ENCODE results near the gene SUGP2. TPM values are rescaled to one million over a fixed set of nuclear protein-coding genes. Genes with fewer than 3 reads are reported as not detected.

The SUGP2 gene
- polyA plus RNA-seq, 6 donors from 2014 or later: 7.2 to 16.3 (median 9.2) TPM

GRCh38 chr19:18946335-18946734 lies 87.0 kb downstream of the SUGP2 start:
- Mint-ChIP-seq H3K36me3 (no peaks in the 10 kb centered on the region), H3K27me3 (peaks cover 20 to 40% (median 25%) of the 10 kb centered on the region in 3 donors), H3K9me3 (no peaks in the 10 kb centered on the region), H3K27ac (peak overlapping the region in 2 of 6 donors; percentile 13 to 46), H3K4me1 (peaks cover 6 to 15% (median 6%) of the 10 kb centered on the region in 3 donors), H3K4me3 (peak overlapping the region in 2 of 8 donors; percentile 6 to 10)
- DNase-seq (no peak), ATAC-seq (ENCODE audit: low read depth in 2 of 2) (no peak)

- ATAC-seq (ENCODE audit: low read depth in 2 of 2): no peak
- Mint-ChIP-seq H3K4me1 (peaks cover 10 to 21% (median 10%) of the 10 kb centered on the region in 3 donors), H3K27me3 (peaks cover 20 to 42% (median 25%) of the 10 kb centered on the region in 3 donors), H3K4me3 (no peak overlapping the region), H3K36me3 (no peaks in the 10 kb centered on the region), H3K27ac (no peak overlapping the region), H3K9me3 (no peaks in the 10 kb centered on the region)
- DNase-seq: no peak
Measured at GRCh38 chr19:18945297-18945696, 88.0 kb downstream of the SUGP2 start.

GRCh38 chr19:18943465-18943864 lies 89.9 kb downstream of the SUGP2 start:
- Mint-ChIP-seq H3K36me3 (no peaks in the 10 kb centered on the region), H3K4me1 (peaks cover 15 to 28% (median 15%) of the 10 kb centered on the region in 3 donors), H3K27ac (no peak overlapping the region), H3K9me3 (no peaks in the 10 kb centered on the region), H3K4me3 (peak overlapping the region in 1 of 8 donors; percentile 30), H3K27me3 (peaks cover 20 to 52% (median 42%) of the 10 kb centered on the region in 3 donors)
- ATAC-seq (ENCODE audit: low read depth in 2 of 2) (no peak), DNase-seq (no peak)

- H3K36me3 Mint-ChIP-seq: no peaks in the 10 kb centered on the region
- no peak for DNase-seq
- H3K27ac Mint-ChIP-seq: peak overlapping the region in 1 of 6 donors; percentile 81
- H3K4me1 Mint-ChIP-seq: peaks cover 15 to 28% (median 15%) of the 10 kb centered on the region in 3 donors
- H3K9me3 Mint-ChIP-seq: no peaks in the 10 kb centered on the region
- peaks cover 18 to 51% (median 45%) of the 10 kb centered on the region in 3 donors for H3K27me3 Mint-ChIP-seq
- H3K4me3 Mint-ChIP-seq: peak overlapping the region in 7 of 8 donors; percentile 2 to 70 (median 36)
- no peak for ATAC-seq (ENCODE audit: low read depth in 2 of 2)
Measured at GRCh38 chr19:18942692-18943091, 90.6 kb downstream of the SUGP2 start.

GRCh38 chr19:18941628-18942354 lies 91.5 kb downstream of the SUGP2 start:
- Mint-ChIP-seq H3K4me3 (peak overlapping the region; percentile 27 to 71 (median 59)), H3K9me3 (no peaks in the 10 kb centered on the region), H3K27me3 (peaks cover 21 to 56% (median 45%) of the 10 kb centered on the region in 3 donors), H3K27ac (peak overlapping the region in 1 of 6 donors; percentile 90), H3K4me1 (peaks cover 15 to 28% (median 15%) of the 10 kb centered on the region in 3 donors), H3K36me3 (no peaks in the 10 kb centered on the region)
- no peak for ATAC-seq (ENCODE audit: low read depth in 2 of 2)
- no peak for DNase-seq

Other genes with a start within 250 kb of the SUGP2 start
- gene COMP, start 242.2 kb downstream of the SUGP2 start, polyA plus RNA-seq (ENCODE audit: low read depth in 6 of 6): under 1 TPM in 1 of 6 donors, not detected in 5; 0.36 TPM
- 10 to 100 TPM in 3 of 6 donors, 1 to 10 TPM in 3; 2.2 to 21.3 (median 10.0) TPM for gene UPF1, start 201.6 kb downstream of the SUGP2 start, polyA plus RNA-seq (ENCODE audit: low read depth in 6 of 6)
- under 1 TPM in 1 of 6 donors, not detected in 5; 0.15 TPM for gene CERS1, start 137.4 kb downstream of the SUGP2 start, polyA plus RNA-seq (ENCODE audit: low read depth in 6 of 6)
- 100 to 1,000 TPM; 204 to 322 (median 251) TPM for gene COPE, start 114.1 kb downstream of the SUGP2 start, polyA plus RNA-seq (ENCODE audit: low read depth in 6 of 6)
- 10 to 100 TPM; 14.2 to 33.3 (median 24.5) TPM for gene DDX49, start 113.8 kb downstream of the SUGP2 start, polyA plus RNA-seq (ENCODE audit: low read depth in 6 of 6)
- gene HOMER3, start 92.3 kb downstream of the SUGP2 start, polyA plus RNA-seq (ENCODE audit: low read depth in 6 of 6): under 1 TPM in 3 of 6 donors, not detected in 3; 0.44 to 0.69 (median 0.49) TPM
- 10 to 100 TPM; 23.6 to 37.9 (median 28.6) TPM for gene ARMC6, start 86 bp upstream of the SUGP2 start, polyA plus RNA-seq (ENCODE audit: low read depth in 6 of 6)
- gene SLC25A42, start 30.5 kb upstream of the SUGP2 start, polyA plus RNA-seq (ENCODE audit: low read depth in 6 of 6): 10 to 100 TPM; 13.5 to 34.1 (median 19.0) TPM
- 10 to 100 TPM; 15.0 to 22.9 (median 18.3) TPM for gene TMEM161A, start 105.0 kb upstream of the SUGP2 start, polyA plus RNA-seq (ENCODE audit: low read depth in 6 of 6)
- 1 to 10 TPM in 1 of 6 donors, under 1 TPM in 3, not detected in 2; 0.19 to 1.4 (median 0.38) TPM for gene MEF2B, start 136.7 kb upstream of the SUGP2 start, polyA plus RNA-seq (ENCODE audit: low read depth in 6 of 6)
- gene BORCS8, start 158.6 kb upstream of the SUGP2 start, polyA plus RNA-seq (ENCODE audit: low read depth in 6 of 6): 10 to 100 TPM; 26.2 to 31.6 (median 28.2) TPM
- gene RFXANK, start 158.7 kb upstream of the SUGP2 start, polyA plus RNA-seq (ENCODE audit: low read depth in 6 of 6): 100 to 1,000 TPM in 1 of 6 donors, 10 to 100 TPM in 5; 74.7 to 141 (median 85.8) TPM
- 10 to 100 TPM; 25.6 to 38.4 (median 31.4) TPM for gene NR2C2AP, start 169.9 kb upstream of the SUGP2 start, polyA plus RNA-seq (ENCODE audit: low read depth in 6 of 6)
- not detected for gene NCAN, start 178.4 kb upstream of the SUGP2 start, polyA plus RNA-seq (ENCODE audit: low read depth in 6 of 6)
- gene TM6SF2, start 239.8 kb upstream of the SUGP2 start, polyA plus RNA-seq (ENCODE audit: low read depth in 6 of 6): not detected